HTR-8/SVneo (cell line): ENCODE results near the gene ABCF3.

Experiments used
- DNase-seq: peaks from one replicate; pipeline ENCODE4 v3.0.0; 2011; ENCODE audit warnings: low spot score, mixed read lengths; ENCODE audit not compliant: insufficient read length
- FAIRE-seq: peaks from 2 replicates; lab custom pipeline; 2011; peaks lifted over from hg19 to GRCh38; lab: Jason Lieb, UNC

Gene ABCF3

DNA sequence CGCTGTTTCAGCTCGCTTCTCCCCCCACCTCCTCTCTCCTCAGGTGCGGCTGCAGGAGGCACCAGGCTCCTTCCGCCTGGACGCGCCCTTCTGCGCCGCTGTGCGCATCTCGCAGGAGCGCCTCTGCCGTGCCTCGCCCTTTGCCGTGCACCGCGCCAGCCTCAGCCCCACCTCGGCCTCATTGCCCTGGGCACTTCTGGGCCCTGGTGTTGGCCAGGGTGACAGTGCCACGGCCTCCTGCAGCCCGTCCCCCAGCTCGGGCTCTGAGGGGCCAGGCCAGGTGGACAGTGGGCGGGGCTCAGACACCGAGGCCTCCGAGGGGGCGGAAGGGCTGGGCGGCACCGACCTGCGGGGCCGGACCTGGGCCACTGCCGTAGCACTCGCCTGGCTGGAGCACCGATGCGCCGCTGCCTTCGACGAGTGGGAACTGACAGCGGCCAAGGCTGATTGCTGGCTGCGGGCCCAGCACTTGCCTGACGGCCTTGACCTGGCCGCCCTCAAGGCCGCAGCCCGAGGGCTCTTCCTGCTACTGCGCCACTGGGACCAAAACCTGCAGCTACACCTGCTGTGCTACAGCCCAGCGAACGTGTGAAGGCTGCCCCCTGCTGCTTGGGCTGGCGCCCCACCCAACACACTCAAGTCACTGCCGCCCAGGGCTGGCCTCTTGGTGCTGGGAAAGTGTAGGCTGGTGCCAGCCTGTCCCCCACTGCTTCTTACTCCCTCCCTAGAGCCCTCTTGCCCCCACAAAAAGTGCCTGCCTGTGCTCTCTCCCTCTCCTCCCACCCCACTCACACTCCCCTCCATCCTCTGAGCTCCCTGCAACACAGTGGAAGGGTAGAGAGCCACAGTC lies 55.7 kb downstream of the ABCF3 start:
- DNase-seq: no peak
- FAIRE-seq: no peak

GRCh38 chr3:184242297-184242685 lies 56.3 kb downstream of the ABCF3 start:
- no peak for FAIRE-seq
- DNase-seq: no peak
